Fibroblast of mammary gland (primary cell): ENCODE measurements around the gene TBX1.

Source experiments
- DNase-seq: peaks from one replicate; pipeline ENCODE4 v3.0.0-alpha.2; 2010; ENCODE audit warnings: low read depth
- H3K4me3 ChIP-seq: 2 replicates; pipeline ENCODE4 v1.5.1; 2011; ENCODE audit warnings: low read depth, mild to moderate bottlenecking, low read length, moderate library complexity; ENCODE audit not compliant: control insufficient read depth
- TF ChIP-seq, protein P1 (sequence below): conservative IDR thresholded peaks from 2 replicates; pipeline ENCODE4 v1.5.1; 2011; ENCODE audit warnings: low read depth, low read length, inconsistent platforms; ENCODE audit not compliant: control insufficient read depth, insufficient read depth

The TBX1 gene

DNA sequence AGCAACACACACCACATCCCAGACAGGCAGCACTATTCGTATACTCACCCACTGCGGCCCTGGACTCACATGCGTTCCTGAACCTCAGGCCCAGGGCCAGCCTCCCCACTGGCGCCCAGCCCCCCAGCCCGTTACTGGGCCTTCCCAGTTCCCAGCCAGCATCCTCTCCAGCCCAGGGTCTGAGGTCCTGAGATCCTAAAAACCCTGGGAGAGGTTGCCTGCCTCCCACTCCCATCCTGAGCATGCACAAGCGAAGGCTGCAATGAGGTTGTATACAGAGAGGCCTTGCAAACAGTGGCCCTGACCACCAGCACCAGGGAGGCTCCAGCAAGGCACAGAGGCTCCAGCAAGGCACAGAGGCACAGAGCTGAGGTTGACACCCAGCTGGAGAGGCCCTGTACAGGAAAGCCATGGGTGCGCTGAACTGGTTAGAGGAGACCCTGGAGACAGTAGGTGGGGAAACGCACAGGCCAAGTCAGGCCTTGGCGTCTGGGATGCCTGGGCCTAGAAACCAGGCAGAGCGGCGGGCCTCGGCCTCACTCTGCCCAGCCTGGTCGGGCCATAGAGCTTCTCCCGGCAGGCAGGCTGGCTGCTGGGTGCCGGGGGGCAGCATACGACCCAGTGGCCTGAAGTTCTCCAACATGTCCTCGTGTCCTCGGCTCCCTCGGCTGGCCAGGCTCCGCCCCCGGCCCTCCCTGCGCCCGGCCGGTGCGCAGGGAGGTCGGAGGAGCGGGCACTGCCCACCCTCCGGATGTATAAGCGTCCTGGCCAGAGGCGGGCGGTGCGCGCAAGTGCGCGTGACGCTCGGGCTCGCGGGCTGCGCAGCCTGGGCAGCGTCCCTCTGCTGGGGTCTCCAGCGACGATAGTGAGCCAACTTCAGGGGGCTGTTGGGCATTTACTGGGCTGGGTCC lies 2.3 kb upstream of the TBX1 start:
- no peak for DNase-seq
- no peak overlapping the region for H3K4me3 ChIP-seq
- TF ChIP-seq, protein P1, sequence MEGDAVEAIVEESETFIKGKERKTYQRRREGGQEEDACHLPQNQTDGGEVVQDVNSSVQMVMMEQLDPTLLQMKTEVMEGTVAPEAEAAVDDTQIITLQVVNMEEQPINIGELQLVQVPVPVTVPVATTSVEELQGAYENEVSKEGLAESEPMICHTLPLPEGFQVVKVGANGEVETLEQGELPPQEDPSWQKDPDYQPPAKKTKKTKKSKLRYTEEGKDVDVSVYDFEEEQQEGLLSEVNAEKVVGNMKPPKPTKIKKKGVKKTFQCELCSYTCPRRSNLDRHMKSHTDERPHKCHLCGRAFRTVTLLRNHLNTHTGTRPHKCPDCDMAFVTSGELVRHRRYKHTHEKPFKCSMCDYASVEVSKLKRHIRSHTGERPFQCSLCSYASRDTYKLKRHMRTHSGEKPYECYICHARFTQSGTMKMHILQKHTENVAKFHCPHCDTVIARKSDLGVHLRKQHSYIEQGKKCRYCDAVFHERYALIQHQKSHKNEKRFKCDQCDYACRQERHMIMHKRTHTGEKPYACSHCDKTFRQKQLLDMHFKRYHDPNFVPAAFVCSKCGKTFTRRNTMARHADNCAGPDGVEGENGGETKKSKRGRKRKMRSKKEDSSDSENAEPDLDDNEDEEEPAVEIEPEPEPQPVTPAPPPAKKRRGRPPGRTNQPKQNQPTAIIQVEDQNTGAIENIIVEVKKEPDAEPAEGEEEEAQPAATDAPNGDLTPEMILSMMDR = no peak

DNA sequence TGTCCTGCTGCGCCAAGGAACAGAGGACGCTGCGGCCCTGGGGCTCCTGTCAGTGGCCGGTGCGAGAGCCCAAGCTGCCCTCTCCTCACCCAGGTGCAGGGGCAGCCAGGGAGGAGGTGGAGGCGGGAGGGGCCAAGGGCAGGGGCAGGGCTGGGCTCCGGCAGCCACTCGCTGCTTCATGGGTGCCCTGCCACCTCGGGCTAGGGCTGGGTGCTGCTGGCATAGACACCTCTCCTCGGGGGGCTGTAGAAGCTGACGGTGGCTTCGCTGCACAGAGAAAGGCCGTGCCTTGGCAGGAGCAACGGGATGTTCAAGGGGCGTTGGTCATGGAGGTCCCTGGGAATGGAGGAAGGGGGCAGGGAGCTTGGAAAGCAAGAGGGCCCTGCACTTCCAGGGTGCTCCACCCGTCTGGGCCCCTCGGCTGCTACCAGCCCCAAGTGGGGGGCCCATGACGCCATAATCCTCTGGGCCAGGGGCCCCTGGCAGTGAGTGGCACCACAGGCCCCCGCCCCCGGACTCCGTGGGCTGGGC lies 1.6 kb upstream of the TBX1 start:
- no peak for DNase-seq
- TF ChIP-seq, protein P1 = no peak
- H3K4me3 ChIP-seq = no peak overlapping the region

DNA sequence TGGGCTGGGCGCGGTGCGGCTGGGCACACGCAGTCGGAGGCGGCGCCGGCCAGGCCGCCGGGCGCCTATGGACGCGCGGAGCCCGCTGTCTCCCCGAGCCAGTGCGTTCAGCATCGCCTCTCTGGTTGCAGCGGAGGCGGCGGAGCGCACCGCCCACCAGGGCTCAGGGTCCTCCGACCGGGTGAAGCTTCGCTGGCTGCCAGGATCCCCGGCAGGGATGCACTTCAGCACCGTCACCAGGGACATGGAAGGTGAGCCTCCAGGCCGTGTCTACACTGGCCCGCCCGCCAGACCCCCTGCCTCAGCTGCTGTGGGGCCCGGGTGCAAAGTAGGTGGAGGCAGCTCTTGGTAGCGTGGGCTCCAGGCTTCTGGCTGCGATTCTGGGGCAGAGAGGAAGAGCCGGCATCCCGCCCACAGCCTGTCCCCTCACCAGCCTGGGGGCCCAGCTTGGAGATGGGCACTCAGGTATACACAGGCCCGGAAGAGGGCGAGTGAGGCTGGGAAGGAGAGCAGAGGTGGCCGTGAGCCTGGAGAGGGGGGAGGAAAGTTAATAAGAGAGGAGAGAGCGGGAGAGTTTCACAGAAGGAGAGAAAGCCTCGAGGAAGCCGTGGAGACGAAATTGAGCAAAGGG lies 1.0 kb upstream of the TBX1 start:
- H3K4me3 ChIP-seq = peak overlapping the region; percentile 21
- TF ChIP-seq, protein P1 = no peak
- DNase-seq = no peak

DNA sequence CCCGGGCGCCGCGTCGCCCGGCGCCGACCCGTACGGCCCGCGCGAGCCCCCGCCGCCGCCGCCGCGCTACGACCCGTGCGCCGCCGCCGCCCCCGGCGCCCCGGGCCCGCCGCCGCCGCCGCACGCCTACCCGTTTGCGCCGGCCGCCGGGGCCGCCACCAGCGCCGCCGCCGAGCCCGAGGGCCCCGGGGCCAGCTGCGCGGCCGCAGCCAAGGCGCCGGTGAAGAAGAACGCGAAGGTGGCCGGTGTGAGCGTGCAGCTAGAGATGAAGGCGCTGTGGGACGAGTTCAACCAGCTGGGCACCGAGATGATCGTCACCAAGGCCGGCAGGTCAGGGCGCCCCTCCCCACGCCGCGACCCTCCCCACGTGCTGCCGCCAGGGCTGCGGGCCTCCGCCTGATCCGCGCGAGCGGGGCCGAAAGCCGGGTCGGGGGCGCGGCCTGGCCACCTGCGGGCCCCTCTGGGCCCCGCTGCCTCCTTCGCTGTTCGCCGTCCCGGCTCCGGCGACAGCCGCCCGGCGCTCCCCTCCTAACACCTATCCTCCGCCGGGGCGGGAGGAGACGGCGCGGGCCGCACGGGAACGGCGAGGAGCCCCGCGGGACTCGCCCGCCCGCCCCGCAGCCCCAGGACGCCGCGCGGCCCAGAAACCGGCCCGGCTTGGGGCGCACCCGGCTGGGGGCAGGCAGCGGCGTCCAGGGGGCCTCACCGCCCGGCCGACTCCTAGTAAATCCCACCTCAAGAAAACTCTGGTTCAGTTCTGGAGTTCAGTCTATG lies 560 bp downstream of the TBX1 start:
- TF ChIP-seq, protein P1 = no peak
- no peak for DNase-seq
- peak overlapping the region; percentile 37 for H3K4me3 ChIP-seq

DNA sequence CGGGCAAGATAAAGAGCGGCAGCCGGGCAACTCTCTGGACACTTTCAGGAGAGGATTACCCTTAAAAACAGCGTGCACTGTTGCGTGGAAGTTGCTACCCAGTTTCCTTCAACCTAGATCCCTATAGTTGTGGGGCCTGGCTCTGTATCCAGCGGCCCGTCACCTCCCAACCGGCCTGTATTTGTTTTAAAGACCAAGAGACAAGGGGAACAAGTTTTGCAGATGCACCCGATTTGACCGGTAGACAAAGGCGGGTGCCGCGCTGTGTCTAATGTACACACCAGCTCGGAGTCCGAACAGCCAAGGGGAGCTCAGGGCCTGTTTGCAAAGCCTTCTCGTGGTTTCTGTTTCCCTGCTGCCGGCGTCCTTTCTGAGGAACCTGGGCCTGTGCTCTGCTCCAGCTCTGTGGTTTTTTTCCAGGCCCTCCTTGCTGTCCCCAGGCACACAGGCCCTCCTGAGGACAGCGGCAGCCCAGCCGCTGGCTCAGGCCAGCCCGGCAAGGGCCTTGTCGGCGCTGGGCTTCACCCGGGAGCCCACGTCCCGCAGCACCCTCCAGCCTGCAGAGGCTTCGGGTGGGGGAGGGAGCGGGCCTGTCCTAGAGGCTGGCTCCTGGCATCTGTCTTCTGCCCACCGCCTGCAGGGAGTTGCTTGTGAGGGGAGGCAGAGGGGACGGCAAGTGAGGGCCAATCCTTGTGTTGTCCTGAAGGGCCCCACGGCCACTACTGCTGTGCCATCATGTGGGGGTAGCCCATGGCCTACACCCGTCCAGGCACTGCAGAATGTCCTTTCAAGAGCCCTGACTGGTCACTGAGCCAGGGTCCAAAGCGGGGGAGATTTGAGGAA lies 1.4 kb downstream of the TBX1 start:
- H3K4me3 ChIP-seq = peak overlapping the region; percentile 37

More for the DNA sequence above, 1.4 kb downstream of the TBX1 start:
- TF ChIP-seq, protein P1 = no peak
- peak; percentile 34 for DNase-seq
